Posterior vena cava (tissue), 2 donors: Measurements from ENCODE around the gene SLITRK2. TPM values are rescaled to one million over a fixed set of nuclear protein-coding genes. Genes with fewer than 3 reads are reported as not detected.

Experiments used
- DNase-seq: peaks from one replicate; pipeline ENCODE4 v3.0.0-alpha.2; 2020; ENCODE audit warnings: low spot score
- intact Hi-C, 2 donors: fragments of 100-400 bp; cut with DNase I; formaldehyde crosslinking; loops; one replicate each; pipeline versions ENCODE4 v1.14.1 to v1.14.2; 2022 to 2023
- total RNA-seq, 2 donors: library from RNA; stranded (reverse); fragmentation: NEBNext Ultra II Directional; extraction: Animal tissue kit (Norgen Biotek cat#: 25700); gene quantifications; one replicate each; pipeline ENCODE4 v1.2.1, GENCODE V29; 2021
- donor health status: DM: yes; HTN: yes; CAD: no.
- donor health status: DM: yes; HTN: yes; CAD: no.

The SLITRK2 gene
- total RNA-seq, 2 donors from 2014 or later: 0.24 to 0.28 TPM

DNA sequence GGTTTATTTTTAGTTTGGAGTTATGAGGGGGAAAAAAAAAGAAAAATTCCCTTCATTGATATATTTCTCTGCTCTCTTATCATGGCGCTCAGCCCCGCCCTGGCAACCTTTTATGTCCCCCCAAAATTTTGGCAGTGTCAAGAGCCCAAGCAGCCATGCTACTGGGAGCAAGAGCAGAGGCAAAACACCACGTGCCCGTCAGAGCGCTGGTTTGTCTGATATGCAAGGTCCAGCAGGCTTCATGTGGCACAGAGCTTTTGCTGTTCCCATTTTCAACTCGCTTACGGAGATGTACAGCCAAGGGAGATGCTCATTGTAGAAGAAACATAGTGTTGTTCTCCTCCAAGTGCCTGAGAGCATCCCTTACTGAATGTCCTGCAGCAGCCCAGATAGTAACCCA, 27.3 kb downstream of the SLITRK2 start:
- intact Hi-C loops: no loop called here
- no peak for DNase-seq

DNA sequence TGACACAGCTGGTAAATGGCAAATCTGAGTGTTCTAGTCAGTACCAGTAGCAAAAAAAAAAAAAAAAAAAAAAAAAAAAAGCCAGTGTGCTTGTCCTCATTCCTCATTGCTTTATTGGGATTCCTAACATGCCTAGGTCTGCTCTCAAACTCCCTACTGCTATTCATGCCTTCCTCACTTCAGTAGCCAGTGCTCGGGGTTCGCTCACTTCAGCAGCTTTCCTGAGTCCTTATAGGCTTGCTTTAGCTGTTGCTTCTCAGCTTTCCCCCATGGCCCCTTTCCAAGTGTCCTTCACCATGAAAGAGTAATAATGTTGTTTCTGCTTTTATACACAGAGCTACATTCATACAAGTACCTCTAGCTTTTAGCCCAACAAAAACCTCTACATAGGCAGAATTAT, 30.8 kb downstream of the SLITRK2 start:
- DNase-seq: no peak
- intact Hi-C loops: no loop called here

DNA sequence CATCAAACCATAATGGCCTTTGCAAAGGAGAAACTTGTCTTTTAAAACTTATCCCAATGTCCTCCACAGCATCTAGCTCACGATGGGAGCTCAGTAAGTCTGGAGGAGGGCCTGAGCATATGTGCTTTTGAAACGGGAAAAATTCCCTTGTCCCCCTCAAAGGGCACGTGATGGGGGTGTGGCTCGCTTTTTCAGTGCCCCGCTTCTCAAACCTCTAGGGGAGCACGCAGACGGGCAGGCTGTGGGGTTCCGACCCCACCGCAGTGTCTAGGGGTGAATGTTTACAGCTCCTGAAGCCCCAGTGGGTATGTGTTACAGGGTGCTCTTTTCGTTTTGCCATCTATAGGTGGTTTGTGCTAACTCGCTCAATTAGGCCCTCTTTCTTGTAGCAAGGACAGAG, 31.2 kb downstream of the SLITRK2 start:
- intact Hi-C loops: no loop called here
- no peak for DNase-seq

DNA sequence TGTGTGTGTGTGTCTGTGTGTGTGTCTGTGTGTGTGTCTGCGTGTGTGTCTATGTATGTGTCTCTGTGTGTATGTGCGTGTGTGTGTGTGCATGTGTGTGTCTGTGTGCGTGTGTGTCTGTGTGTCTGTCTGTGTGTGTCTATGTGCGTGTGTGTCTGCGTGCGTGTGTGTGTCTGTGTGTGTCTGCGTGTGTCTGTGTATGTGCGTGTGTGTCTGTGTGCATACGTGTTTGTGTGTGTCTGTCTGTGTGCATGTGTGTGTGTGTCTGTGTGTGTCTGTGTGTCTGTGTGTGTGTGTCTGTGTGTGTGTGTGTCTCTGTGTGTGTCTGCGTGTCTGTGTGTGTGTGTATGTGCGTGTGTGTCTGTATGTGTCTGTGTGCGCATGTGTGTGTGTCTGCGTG, 35.6 kb downstream of the SLITRK2 start:
- intact Hi-C loops: no loop called here
- no peak for DNase-seq

DNA sequence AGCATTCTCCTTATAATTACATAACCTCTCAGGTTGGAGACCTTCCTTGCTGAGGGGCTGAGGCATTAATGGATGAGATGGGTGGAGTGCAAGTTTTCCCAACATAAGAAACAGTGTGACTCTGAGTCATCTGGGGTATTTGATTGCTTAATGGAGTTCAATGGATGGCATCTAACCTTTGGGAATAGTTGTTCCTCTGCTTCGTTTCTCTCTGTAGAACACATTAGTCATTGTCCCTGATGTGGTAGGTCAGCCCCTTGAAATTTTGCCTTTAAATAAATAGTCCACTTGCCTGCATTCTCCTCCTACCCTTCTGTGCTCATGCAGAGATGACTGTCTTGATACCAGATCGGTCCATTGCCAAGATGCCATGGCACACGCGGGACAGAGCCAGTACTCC, 38.6 kb downstream of the SLITRK2 start:
- intact Hi-C loops: no loop called here

DNA sequence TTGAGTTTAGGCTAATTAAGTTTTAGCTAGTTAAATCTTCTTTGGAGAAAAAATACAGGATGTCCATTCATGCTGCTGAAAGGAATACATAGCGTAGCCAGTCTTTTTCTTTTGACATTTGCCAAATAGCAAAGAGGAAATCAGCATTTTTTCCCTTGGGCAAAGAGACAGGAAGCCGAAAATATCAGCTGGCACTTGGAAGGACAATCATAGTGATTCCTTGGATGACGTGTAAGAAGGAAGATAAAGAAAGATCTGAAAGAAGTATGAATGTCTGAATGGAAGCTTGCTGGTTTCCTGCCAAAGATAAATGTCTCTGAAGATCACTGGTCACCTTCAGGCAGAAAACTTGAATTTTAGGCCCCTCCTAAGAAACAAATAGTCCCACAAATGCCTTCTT, 44.2 kb downstream of the SLITRK2 start:
- intact Hi-C loops: no loop called here
- no peak for DNase-seq

More for the DNA sequence above, 38.6 kb downstream of the SLITRK2 start:
- no peak for DNase-seq

DNA sequence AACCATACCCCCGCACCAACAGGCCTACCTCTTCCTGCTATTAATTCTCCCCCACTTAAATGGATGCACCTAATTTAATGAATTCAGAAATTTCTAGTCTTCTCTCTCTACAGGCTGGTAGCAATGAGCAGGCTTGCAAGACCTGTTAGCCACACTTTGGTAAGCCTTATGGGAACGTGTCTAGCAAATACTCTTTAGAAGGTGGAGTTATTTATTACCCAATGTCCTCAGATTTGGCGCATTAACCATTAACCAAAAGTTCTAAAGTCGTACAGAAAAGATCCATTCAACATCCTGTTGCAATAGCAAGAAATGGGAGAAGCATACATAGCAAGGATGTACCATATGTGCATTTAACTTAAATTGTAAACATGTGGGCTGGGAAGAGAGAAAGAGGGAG, 47.5 kb downstream of the SLITRK2 start:
- no peak for DNase-seq
- intact Hi-C loops: no loop called here
